NCI-H1092 (cell line): ENCODE measurements around the gene PRSS48.
"Not testable (repeated sequence)": the region's sequence is repeated elsewhere in the genome, so short reads cannot be mapped to it uniquely, and the experiment has no call there.

Experiments used
- DNase-seq: peaks from one replicate; lab custom pipeline; 2025; lab: John Stamatoyannopoulos, UW

PRSS48 gene

DNA sequence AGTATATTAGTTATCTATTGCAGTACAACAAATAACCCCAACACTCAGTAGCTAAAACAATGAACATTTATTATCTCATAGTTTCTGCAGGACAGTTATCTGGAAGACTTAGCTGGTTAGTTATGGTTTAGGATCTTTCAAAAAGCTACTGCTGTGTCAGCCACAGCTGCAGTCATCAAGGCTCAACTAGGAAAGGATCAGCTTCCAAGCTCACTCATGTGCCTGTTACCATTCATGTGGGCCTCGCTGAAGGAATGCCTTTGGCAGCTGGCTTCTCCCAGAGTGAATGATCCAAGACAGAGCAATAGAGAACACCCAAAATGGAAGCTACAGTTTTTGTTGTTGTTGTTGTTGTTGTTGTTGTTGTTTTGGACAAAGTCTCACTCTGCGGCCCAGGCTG lies 13.5 kb upstream of the PRSS48 start:
- no peak for DNase-seq

DNA sequence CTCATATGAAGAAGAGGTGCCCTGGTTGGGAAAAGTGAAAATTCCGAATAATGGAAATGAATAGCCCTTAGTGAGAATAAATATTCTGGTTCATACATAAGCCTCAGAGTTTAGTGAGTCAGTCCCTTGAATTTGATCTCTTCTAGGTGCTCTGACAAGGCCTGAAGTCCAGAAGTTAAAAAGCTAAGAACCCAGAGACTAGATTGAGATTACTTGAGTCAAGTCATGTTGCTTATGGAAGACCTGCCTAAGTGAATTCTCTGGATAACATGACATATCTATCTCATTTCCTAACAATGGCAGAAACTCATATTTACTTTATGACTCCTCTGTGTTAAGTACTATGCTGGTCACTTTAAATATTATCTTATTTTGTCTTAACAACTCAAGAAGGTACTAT lies 10.5 kb upstream of the PRSS48 start:
- no peak for DNase-seq

DNA sequence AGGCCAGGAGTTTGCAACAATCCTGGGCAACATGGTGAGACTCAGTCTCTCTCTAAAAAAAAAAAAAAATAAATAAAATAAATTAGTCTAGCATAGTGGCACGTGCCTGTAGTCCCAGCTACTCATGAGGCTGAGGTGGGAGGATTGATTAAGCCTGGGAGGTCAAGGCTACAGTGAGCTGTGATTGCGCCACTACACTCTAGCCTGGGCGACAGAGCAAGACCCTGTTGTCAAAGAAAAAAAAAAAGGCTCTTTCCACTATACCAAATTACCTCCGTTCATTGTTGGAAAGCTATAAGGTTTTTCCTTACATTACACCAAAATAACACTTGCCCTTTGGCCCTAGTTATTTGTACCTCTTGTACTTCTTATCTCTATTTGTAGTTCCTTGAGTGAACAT lies 9.9 kb upstream of the PRSS48 start:
- no peak for DNase-seq

DNA sequence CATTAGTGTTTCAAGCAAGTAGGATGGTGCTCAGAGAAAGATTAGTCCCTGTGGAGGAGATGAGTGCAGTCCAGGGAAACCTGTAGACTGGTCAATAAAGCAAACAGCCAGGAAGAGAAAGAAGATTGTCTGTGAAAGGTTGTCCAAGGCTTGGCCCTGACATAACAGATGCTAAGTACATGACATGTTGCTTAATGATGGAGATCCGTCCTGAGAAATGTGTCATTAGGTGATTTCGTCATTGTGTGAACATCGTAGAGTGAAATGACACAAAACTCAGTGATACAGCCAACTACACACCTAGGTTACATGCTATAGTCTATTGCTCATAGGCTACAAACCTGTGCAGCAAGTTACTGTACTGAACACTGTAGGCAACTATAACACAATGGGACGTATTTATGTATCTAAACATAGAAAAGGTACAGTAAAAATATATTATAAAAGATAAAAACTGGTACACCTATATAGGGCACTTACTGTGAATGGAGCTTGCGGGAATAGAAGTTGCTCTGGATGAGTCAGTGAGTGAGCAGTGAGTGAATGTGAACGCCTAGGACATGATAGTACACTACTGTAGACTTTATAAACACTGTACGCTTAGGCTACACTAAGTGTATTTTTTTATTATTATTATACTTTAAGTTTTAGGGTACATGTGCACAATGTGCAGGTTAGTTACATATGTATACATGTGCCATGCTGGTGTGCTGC lies 9.0 kb upstream of the PRSS48 start:
- DNase-seq: no peak

DNA sequence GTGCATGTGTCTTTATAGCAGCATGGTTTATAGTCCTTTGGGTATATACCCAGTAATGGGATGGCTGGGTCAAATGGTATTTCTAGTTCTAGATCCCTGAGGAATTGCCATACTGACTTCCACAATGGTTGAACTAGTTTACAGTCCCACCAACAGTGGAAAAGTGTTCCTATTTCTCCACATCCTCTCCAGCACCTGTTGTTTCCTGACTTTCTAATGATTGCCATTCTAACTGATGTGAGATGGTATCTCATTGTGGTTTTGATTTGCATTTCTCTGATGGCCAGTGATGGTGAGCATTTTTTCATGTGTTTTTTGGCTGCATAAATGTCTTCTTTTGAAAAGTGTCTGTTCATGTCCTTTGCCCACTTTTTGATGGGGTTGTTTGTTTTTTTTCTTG lies 8.1 kb upstream of the PRSS48 start:
- not testable (repeated sequence) for DNase-seq

DNA sequence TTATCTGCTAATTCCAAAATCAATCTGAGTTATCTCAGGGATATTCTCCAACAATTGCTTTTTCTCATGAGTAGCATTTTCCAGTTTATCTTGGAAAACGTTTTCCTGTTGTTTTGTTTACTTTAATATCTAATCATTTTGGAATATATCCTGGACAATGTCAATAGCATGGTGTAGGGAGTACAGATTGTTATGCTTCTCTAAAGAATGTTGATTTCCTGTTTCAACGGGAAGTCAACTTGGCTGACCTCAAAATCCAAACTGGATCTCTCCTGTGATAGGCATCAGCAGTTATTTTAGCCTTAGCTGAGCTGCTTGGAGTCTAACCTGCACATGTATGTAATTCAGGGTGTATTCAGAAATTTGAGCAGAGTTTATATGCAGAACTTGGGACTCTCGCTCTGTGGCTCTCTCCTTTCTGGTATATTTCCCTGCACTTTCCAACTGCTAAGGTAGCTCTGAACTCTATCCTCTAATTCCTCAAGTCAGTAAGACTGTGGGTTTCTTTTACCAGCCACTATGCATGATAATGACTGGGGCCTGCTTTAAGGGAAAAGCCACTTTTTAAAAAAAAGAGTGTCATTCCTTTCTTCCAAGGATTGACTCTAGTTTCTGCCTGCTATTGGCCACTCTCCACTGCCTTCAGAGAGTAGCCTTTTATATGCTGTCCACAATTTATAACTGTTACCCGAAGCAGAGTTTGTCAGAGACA lies 7.7 kb downstream of the PRSS48 start:
- no peak for DNase-seq

DNA sequence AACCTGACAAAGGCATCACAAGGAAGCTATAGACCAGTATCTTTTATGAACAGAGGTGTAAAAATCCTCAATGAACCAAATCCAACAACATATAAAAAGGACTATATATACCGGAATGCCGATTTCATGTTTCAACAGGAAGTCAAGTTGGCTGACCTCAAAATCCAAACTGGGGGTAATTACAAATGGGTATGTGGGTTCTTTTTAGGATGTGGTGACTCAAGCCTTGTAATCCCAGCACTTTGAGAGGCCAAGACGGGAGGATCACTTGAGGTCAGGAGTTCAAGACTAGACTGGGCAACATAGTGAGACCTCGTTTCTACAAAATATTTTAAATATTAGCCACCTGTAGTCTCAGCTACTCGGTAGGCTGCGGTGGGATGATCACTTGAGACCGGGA lies 10.4 kb downstream of the PRSS48 start:
- no peak for DNase-seq

DNA sequence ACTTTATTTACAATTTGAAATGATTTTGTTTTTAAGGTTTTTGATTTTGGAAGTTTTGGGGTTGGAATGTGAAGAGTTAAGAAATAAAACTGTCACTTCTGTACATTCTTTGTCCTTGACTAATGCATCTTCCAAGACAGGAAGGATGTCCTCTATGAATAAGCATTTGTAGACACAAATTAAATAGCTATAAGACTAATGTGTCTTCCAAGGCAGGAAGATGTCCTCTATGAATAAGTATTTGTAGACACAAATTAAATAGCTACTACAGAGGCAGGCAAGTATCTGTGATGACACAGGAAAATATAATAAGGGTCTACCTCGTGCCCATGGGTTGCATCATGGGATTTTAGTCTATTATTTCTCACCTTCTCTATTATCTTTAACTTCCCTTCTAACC lies 14.5 kb downstream of the PRSS48 start:
- no peak for DNase-seq

DNA sequence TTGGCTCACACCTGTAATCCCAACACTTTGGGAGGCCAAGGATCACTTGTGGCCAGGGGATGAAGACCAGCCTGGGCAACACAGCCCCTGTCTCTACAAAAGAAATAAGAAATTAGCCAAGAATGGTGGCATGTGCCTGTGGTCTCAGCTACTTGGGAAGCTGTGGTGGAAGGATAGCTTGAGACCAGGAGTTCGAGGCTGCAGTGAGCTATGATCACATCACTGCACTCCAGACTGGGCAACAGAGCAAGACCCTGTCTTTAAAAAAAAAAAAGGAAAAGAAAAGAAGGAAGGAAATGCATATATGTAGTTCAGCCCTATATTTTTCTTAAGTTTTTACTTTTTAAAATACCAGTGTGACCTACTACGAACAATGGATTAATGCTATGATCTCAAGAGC lies 15.1 kb downstream of the PRSS48 start:
- DNase-seq: no peak

DNA sequence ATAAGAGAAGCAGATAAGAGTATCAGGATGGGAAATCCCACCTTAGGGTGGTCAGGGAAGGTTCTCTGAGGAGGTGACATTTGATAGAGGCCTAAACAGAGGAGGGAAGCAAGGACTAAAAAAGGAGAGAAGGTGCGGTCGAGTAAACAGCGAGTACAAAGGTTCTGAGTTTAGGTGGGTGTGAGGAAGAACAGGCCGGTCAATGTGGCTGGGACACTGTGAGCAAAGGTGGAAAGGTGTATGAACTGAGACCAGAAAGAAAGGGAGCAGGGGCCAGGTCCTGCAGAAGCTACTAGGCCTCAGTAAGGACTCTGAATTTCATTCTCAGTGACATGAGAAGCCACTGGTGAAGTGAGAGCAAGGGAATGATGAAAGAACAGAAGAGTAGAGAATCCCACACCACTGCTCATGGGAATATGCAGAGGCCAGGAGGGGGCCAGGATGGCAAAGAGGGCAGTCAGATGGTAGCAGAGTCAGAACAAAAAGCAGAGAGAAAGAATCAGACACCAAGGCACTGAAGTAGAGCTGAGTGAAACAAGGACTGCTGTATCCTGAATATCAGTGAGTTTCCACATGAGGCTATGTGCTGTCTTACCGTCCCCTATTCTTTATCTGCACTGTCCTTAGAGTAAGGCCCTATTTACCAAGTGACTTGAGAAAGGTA lies 18.0 kb downstream of the PRSS48 start:
- no peak for DNase-seq

DNA sequence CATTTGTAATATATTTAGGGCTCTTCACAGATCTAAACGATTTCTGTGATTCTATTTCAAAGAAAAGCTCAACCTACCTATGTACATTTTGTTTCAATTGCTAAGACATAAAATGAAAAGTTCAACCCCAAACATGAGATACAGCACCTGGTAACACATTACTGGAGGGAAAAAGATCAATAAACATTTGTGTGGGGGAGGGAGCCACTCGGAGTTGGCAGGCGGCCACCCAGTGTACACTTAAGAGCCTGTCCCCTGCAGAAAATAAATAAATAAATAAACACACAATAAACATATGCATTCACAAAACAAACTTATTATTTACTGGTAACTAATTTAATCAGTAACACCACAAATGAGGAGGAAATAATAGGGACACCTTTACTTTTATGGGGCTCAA lies 19.3 kb downstream of the PRSS48 start:
- no peak for DNase-seq

DNA sequence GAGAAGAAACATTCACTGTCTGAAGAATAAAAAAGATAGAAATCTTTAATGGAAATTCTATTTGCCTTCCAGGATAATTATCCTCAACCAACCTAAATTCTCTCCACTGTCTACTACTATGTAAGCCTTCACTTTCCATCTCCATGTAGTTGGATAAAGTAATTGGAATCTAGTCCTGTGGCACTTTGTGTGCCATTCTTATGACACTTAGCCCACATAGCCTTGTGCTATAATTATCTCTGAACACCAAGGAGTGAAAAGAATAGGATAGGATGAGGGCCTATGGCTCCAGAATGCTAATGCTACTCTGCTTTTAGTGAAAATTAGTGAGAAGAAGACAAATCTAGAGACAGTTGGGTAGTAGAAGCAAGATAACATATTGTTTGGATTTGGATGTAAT lies 20.2 kb downstream of the PRSS48 start:
- DNase-seq: no peak

DNA sequence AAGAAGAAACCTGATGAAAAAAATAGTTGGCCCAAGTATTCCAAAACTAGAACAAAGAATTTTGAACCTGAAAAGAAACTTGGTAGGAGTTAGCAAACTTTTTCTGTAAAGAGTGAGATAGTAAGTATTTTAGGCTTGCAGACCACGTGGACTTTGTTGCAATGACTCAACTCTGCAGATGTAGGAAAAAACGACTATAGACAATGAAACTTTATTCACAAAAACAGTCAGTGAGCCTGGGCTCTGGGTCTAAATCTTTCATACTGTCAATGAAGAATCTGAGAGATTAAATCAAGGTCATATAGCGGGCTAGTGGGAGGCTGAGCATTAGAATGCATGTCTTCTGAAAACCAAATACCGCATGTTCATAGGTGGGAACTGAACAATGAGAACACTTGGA lies 25.5 kb downstream of the PRSS48 start:
- DNase-seq: no peak

DNA sequence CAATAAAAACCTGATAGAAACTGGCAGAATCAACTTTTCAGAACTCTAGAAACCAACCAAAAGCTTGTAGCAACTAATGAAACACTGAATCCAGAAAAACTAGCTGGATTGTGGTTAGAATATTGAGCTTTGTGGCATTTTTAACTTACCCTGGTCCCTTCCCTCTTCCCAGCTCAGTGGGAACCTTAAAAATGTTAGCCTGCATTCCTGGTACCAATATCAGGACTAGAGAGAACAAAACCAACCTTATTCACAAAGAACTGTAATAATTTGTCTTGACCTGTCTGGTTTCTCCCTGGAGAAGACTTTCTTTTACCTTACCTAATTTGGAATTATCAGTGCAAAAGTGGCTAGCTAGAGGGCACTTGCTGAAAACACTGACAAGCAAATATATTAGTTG lies 27.3 kb downstream of the PRSS48 start:
- no peak for DNase-seq

DNA sequence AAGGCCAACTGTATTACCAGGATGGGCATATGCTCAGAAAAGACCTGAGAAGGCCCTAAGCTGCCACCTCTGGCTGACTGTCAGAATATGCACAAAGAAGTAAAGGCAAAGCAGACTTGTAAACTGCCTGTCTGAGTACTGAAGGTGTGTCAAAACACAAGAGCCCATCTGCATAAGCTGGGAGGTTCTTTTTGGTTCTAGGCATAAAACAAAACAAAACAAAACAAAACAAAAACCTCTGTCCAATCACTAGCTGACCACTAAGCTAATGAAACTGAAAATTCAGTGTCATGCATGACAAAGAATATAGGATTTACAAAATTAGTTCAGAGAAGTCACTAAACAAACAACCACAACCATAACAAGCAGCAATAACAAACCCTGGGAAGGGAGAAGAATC lies 27.8 kb downstream of the PRSS48 start:
- no peak for DNase-seq

DNA sequence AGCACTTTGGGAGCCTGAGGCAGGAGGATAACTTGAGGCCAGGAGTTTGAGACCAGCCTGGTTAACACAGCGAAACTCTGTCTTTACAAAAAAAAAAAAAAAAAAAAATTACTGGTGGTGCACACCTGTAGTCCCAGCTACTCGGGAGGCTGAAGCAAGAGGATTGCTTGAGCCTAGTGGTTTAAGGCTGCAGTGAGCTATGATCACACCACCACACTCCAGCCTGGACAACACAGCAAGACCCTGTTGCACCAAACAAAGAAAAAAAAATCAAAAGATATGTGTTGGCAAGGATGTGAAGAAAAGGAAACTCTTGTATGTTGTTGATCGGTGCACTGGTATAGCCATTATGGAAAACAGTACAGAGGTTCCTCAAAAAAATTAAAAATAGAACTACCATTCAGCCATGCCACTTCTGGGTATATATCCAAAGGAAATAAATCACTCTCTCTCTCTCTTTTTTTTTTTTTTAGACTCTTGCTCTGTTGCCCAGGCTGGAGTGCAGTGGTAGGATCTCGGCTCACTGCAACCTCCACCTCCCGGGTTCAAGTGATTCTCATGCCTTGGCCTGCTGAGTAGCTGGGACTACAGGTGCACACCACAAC lies 33.3 kb downstream of the PRSS48 start:
- no peak for DNase-seq

DNA sequence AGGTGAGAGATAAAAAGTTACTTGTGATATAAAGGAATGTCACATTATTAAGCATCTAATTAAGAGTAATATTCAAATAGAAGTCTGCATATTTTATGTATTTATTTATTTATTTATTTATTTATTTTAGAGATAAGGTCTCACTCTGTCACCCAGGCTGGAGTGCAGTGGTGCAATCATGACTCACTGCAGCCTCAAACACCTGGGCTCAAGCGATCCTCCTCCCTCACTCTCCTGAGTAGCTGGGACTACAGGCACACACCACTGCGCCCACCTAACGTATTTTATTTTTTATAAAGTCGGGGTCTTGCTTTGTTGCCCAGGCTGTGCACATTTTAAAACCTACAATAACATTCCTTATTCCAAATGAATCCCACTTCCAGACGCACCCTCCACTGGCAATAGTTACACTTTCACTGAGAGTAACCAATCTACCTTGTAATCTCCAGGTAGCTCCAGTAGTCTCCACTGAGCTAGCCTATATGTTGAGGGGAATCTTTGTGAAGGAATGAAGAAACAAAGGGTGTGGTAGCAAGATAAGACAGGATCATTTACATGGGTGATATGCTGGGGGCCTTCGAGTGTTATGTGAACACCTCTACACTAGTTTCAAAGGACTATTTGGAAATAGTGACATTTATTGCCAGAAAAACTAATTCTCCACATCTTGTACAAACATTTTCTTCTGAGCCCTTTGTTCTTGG lies 36.5 kb downstream of the PRSS48 start:
- no peak for DNase-seq

DNA sequence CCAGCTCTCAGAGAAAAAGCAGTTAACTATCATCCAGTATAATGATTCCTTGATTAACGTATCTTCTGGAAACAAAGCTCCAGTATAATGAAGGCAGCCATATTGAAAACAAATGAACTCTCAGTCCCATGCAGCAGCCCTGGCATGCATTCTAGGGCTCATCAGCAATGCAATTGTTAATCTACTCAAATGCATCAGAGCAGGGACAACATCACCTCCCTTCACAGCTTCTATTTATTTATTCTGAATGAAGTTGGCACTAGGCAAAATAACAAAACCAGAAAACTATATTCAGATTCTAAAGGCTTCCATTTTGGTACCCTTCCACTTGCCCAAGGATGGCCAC lies 37.0 kb downstream of the PRSS48 start:
- no peak for DNase-seq

DNA sequence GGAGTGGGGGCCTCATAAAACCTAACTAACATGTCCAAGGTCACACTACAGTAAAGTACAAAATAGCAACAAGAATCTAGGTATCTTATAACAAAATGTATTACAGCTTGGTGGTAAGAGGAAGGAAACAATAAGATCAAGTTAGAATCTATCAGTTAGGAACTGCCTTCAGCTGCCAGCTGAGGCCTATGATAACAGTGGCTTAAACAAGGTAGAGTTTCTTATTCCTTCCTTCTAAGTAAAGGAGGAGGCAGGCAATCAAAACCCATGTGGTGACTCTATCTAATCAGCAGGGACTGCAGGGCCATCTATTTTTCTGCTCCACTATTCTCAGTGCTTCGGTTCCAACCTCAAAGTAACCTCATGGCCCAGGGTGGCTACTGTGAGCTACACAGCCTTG lies 37.5 kb downstream of the PRSS48 start:
- DNase-seq: no peak

DNA sequence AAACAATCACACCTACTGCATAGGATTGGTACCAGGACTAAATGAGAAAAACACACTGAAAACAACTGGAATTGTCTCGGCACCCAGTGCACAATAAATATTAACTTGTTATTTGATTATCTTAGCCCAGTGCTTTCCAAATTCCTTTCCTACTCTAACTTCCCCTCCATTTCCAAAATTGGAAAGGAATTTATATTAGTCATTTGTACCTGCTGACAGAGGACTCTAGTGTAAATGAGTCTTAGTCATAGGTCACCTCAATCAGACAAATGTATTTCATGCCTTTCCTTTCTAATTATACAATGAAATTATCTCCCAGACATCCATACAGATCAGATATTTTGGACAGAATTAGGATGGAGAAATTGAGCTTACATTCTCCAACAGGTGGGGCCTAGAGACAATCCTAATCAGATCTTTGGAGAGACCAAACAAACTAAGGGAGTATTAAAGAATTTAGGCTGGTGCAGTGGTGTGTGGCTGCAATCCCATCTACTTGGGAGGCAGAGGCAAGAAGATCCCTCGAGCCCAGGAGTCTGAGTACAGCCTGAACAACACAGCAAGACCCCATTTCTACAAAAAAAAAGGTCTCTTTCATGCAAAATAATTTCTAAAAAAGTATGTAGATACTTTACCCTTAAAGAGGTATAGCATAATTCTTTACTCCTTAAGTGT lies 38.4 kb downstream of the PRSS48 start:
- no peak for DNase-seq

DNA sequence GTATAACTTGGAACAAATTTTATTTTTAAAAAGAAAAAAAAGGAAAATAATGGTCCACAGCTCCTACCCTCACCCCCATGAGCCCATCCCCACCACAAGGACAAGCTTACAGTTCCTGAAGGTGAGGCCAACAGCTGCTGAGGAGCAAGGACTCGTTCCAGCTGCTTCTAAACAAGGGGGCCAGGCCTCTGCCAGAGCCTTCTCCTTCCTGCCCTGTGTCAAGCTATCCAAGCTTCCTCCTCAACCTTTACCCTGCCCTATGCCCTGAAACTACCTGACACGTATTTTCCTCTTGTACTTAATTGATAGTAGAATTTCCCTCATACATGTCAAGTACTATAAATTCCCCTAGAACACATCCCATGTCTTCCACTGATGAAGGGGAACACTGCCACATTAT lies 39.7 kb downstream of the PRSS48 start:
- no peak for DNase-seq
